ENCODE results near the gene FAM222B.
A peak's percentile ranks its signal among the peaks of the same experiment; 100 is the strongest.
"Not testable (repeated sequence)": the region's sequence is repeated elsewhere in the genome, so short reads cannot be mapped to it uniquely, and the experiment has no call there.

FAM222B gene

GRCh38 chr17:28725660-28726225 lies 116.8 kb downstream of the FAM222B start:
- no peak for TF ChIP-seq CTCF (IDR thresholded peaks at IDR 0.05; ENCODE audit: low read length, missing control alignments)
- no peak for DNase-seq (ENCODE audit: low read depth)
- peak overlapping the region; percentile 70 for H3K4me3 ChIP-seq (replicated peaks; ENCODE audit: low read depth, low read length)

- peak; percentile 48 for DNase-seq (ENCODE audit: low read depth)
- H3K4me3 ChIP-seq (replicated peaks; ENCODE audit: low read depth, low read length), result peak overlapping the region; percentile 70
These were observed 117.4 kb downstream of the FAM222B start for GRCh38 chr17:28725166-28725659.

GRCh38 chr17:28724500-28725165 lies 118.0 kb downstream of the FAM222B start:
- no peak for DNase-seq (ENCODE audit: low read depth)
- H3K4me3 ChIP-seq (replicated peaks; ENCODE audit: low read depth, low read length), result peak overlapping the region; percentile 70
- no peak for TF ChIP-seq CTCF (IDR thresholded peaks at IDR 0.05; ENCODE audit: low read length, missing control alignments)

More at GRCh38 chr17:28725166-28725659, 117.4 kb downstream of the FAM222B start:
- TF ChIP-seq CTCF (IDR thresholded peaks at IDR 0.05; ENCODE audit: low read length, missing control alignments), result no peak

GRCh38 chr17:28723836-28724499 lies 118.6 kb downstream of the FAM222B start:
- DNase-seq (ENCODE audit: low read depth); H3K4me3 ChIP-seq (replicated peaks; ENCODE audit: low read depth, low read length): not testable (repeated sequence)

- no peak for DNase-seq (ENCODE audit: low read depth)
- no peak overlapping the region for H3K4me3 ChIP-seq (replicated peaks; ENCODE audit: low read depth, low read length)
- no peak for TF ChIP-seq CTCF (IDR thresholded peaks at IDR 0.05; ENCODE audit: low read length, missing control alignments)
These were observed 119.3 kb downstream of the FAM222B start for GRCh38 chr17:28723159-28723835.

DNA sequence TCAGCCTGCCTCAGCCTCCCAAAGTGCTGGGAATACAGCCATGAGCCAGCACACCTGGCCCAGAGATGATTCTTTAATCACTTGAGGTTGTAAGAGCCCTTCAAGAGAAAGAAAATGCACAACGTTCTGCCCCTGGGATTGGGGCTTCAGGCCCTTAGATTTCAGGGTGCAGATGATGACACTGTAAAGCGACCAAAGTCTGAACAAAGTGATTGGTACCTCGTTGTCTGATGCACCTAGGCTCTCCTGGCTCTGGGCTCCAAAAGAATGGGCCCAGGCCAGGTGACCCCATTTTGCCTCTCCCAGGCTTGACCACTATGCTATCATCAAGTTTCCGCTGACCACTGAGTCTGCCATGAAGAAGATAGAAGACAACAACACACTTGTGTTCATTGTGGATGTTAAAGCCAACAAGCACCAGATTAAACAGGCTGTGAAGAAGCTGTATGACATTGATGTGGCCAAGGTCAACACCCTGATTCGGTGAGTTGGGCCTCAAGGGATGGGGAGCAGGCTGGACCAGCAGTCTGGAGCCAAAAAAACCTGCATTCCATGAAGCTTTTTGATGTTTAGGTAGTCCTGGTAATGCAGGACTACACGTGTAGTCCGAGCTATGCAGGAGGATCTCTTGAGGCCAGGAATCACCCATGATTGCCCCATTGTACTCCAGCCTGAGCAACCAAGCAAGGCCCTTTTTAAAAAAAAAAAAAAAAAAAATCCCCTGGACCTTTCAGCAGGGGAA lies 120.0 kb downstream of the FAM222B start:
- peak overlapping the region; percentile 12 for H3K4me3 ChIP-seq (replicated peaks; ENCODE audit: low read depth, low read length)
- no peak for TF ChIP-seq CTCF (IDR thresholded peaks at IDR 0.05; ENCODE audit: low read length, missing control alignments)
- no peak for DNase-seq (ENCODE audit: low read depth)

DNA sequence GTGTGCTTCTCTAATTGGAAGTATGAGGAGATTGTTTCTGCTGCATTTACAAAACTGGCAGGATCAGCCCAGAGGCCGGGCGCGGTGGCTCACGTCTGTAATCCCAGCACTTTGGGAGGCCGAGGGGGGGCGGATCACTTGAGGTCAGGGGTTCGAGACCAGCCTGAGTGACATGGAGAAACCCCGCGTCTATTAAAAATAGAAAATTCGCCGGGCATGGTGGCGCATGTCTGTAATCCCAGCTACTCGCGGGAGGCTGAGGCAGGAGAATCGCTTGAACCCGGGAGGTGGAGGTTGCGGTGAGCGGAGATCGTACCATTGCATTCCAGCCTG lies 121.6 kb downstream of the FAM222B start:
- DNase-seq (ENCODE audit: low read depth), result not testable (repeated sequence)
- peak overlapping the region; percentile 98 for H3K4me3 ChIP-seq (replicated peaks; ENCODE audit: low read depth, low read length)
